Neural cell (in vitro differentiated cells): ENCODE data around the gene ACOX1. TPM values are rescaled to one million over a fixed set of nuclear protein-coding genes. Genes with fewer than 3 reads are reported as not detected.
"Not testable (repeated sequence)": the region's sequence is repeated elsewhere in the genome, so short reads cannot be mapped to it uniquely, and the experiment has no call there.

Source experiments
- H2AFZ ChIP-seq: fragments of 200-600, 300-800 bp; sonication (generic), shearing (Covaris generic); 2 replicates; pipeline ENCODE4 v1.6.0; 2014; ENCODE audit warnings: low read depth, mild to moderate bottlenecking, antibody characterized with exemption, low read length, moderate library complexity
- H3F3A ChIP-seq: fragments of 200-600 bp; shearing (Covaris generic); 2 replicates; pipeline ENCODE4 v1.6.1; 2016; ENCODE audit warnings: mild to moderate bottlenecking, moderate library complexity, mixed read lengths, antibody characterized with exemption, low read length; ENCODE audit not compliant: insufficient read depth, poor library complexity, severe bottlenecking
- H3K27ac ChIP-seq: fragments of 200-600, 300-800 bp; sonication (generic), shearing (Covaris generic); 2 replicates; pipeline ENCODE4 v1.5.1; 2014; ENCODE audit warnings: mild to moderate bottlenecking, low read length, moderate library complexity
- H3K27me3 ChIP-seq: fragments of 300-800, 200-600 bp; sonication (generic), shearing (Covaris generic); 2 replicates; pipeline ENCODE4 v1.6.0; 2014; ENCODE audit warnings: mild to moderate bottlenecking, low read depth, low read length, moderate library complexity; ENCODE audit not compliant: insufficient read depth
- H3K36me3 ChIP-seq: fragments of 300-800, 200-600 bp; sonication (generic), shearing (Covaris generic); 2 replicates; pipeline ENCODE4 v1.5.1; 2014; ENCODE audit warnings: mild to moderate bottlenecking, antibody characterized with exemption, low read length, moderate library complexity; ENCODE audit not compliant: insufficient read depth
- H3K4me2 ChIP-seq: fragments of 300-800, 200-600 bp; sonication (generic), shearing (Covaris generic); 2 replicates; pipeline ENCODE4 v1.6.0; 2014; ENCODE audit warnings: mild to moderate bottlenecking, low read length
- H3K4me3 ChIP-seq: fragments of 300-800, 200-600 bp; sonication (generic), shearing (Covaris generic); 2 replicates; pipeline ENCODE4 v1.5.1; 2014; ENCODE audit warnings: mild to moderate bottlenecking, low read length, moderate library complexity
- H3K79me2 ChIP-seq: fragments of 200-600 bp; shearing (Covaris generic); replicated peaks from 2 replicates; pipeline ENCODE4 v1.6.0; 2014; ENCODE audit warnings: mild to moderate bottlenecking, low read length, moderate library complexity; ENCODE audit not compliant: insufficient read depth
- H3K9ac ChIP-seq: fragments of 300-800, 200-600 bp; sonication (generic), shearing (Covaris generic); 2 replicates; pipeline ENCODE4 v1.6.1; 2016; ENCODE audit warnings: mild to moderate bottlenecking, low read length, mixed read lengths
- H3K9me2 ChIP-seq: fragments of 200-600 bp; shearing (Covaris generic); 2 replicates; pipeline ENCODE4 v1.6.1; 2016; ENCODE audit warnings: mild to moderate bottlenecking, low read length, mixed read lengths; ENCODE audit not compliant: insufficient read depth
- H3K9me3 ChIP-seq: fragments of 200-600, 300-800 bp; sonication (generic), shearing (Covaris generic); 2 replicates; pipeline ENCODE4 v1.6.1; 2016; ENCODE audit warnings: mild to moderate bottlenecking, mixed run types, low read length, moderate library complexity, mixed read lengths
- H4K20me1 ChIP-seq: fragments of 200-600 bp; shearing (Covaris generic); 2 replicates; pipeline ENCODE4 v1.6.1; 2016; ENCODE audit warnings: mild to moderate bottlenecking, mixed run types; ENCODE audit not compliant: insufficient read depth
- EP300 ChIP-seq: fragments of 450-650 bp; conservative IDR thresholded peaks from 2 replicates; pipeline ENCODE4 v1.6.1; 2014; ENCODE audit warnings: antibody characterized with exemption, mild to moderate bottlenecking, moderate library complexity; ENCODE audit not compliant: poor library complexity, severe bottlenecking
- EZH2 ChIP-seq: fragments of 200-600, 300-800 bp; shearing (Covaris generic), sonication (generic); IDR thresholded peaks from 2 replicates; pipeline ENCODE4 v1.6.1; 2014; ENCODE audit warnings: antibody characterized with exemption, low read length, borderline replicate concordance, mild to moderate bottlenecking; ENCODE audit not compliant: insufficient read depth, poor library complexity, severe bottlenecking
- MXI1 ChIP-seq: fragments of 450-650 bp; conservative IDR thresholded peaks from 2 replicates; pipeline ENCODE4 v1.6.1; 2014; ENCODE audit warnings: antibody characterized with exemption, mild to moderate bottlenecking; ENCODE audit not compliant: poor library complexity, severe bottlenecking
- POLR2AphosphoS5 ChIP-seq: IDR thresholded peaks from 2 replicates; pipeline ENCODE4 v1.6.1; 2012
- RAD21 ChIP-seq: fragments of 450-650 bp; conservative IDR thresholded peaks from 2 replicates; pipeline ENCODE4 v1.6.1; 2014; ENCODE audit warnings: antibody characterized with exemption, mild to moderate bottlenecking, moderate library complexity
- SMC3 ChIP-seq: fragments of 450-650 bp; conservative IDR thresholded peaks from 2 replicates; pipeline ENCODE4 v1.6.1; 2014; ENCODE audit warnings: antibody characterized with exemption, mild to moderate bottlenecking, moderate library complexity; ENCODE audit not compliant: poor library complexity
- TAF1 ChIP-seq: IDR thresholded peaks from 2 replicates; pipeline ENCODE4 v1.6.1; 2012; ENCODE audit warnings: low read depth
- polyA plus RNA-seq: library from polyadenylated mRNA; depleted of rRNA; stranded (reverse); fragments of >200 nt; gene quantifications from 2 replicates; pipeline ENCODE4 v1.2.3, GENCODE V29; 2014
- TF ChIP-seq, protein P1 (sequence below): fragments of 450-650 bp; IDR thresholded peaks from 2 replicates; pipeline ENCODE4 v1.5.1; 2014; ENCODE audit warnings: antibody characterized with exemption, mild to moderate bottlenecking, moderate library complexity; ENCODE audit not compliant: poor library complexity, severe bottlenecking
- TF ChIP-seq, protein P2 (sequence below): IDR thresholded peaks from 2 replicates; pipeline ENCODE4 v1.6.1; 2012; ENCODE audit warnings: borderline replicate concordance

ACOX1 gene
- polyA plus RNA-seq, 1 donor from 2014 or later = 31.2 TPM

DNA sequence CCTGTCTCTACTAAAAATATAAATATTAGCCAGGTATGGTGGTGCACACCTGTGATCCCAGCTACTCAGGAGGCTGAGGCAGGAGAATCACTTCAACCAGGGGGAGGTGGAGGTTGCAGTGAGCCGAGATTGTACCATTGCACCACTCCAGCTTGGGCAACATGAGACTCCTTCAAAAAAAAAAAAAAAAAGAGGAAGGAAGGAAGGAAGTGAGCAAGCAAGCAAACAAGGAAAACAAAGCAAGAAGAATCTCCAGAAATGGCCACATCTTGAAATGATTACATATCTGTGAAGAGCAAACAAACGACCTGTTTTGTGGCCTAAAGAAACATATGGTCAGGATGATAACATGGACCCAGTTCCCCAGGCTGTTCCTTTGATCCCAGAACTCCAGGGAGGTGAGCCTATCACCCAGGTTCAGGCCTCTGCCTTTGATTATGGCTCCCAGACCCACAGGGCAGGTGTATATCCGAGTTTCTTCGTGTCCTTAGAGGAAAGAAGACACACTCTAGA lies 8.9 kb downstream of the ACOX1 start:
- Histone ChIP-seq H3K9ac (no peak overlapping the region), H2AFZ (no peak overlapping the region), H3K9me3 (no peaks in the 10 kb centered on the region), H4K20me1 (no peaks in the 10 kb centered on the region), H3F3A (no peaks in the 10 kb centered on the region), H3K9me2 (no peaks in the 10 kb centered on the region), H3K4me3 (no peak overlapping the region), H3K27ac (no peak overlapping the region), H3K4me2 (no peak overlapping the region), H3K36me3 (peaks cover 5% of the 10 kb centered on the region), H3K27me3 (no peaks in the 10 kb centered on the region), H3K79me2 (peaks cover 12% of the 10 kb centered on the region)
- TF ChIP-seq SMC3 = no peak
- no peak for TF ChIP-seq TAF1
- no peak for TF ChIP-seq EZH2
- TF ChIP-seq, protein P1, sequence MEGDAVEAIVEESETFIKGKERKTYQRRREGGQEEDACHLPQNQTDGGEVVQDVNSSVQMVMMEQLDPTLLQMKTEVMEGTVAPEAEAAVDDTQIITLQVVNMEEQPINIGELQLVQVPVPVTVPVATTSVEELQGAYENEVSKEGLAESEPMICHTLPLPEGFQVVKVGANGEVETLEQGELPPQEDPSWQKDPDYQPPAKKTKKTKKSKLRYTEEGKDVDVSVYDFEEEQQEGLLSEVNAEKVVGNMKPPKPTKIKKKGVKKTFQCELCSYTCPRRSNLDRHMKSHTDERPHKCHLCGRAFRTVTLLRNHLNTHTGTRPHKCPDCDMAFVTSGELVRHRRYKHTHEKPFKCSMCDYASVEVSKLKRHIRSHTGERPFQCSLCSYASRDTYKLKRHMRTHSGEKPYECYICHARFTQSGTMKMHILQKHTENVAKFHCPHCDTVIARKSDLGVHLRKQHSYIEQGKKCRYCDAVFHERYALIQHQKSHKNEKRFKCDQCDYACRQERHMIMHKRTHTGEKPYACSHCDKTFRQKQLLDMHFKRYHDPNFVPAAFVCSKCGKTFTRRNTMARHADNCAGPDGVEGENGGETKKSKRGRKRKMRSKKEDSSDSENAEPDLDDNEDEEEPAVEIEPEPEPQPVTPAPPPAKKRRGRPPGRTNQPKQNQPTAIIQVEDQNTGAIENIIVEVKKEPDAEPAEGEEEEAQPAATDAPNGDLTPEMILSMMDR = no peak
- no peak for TF ChIP-seq POLR2AphosphoS5
- TF ChIP-seq, protein P2, sequence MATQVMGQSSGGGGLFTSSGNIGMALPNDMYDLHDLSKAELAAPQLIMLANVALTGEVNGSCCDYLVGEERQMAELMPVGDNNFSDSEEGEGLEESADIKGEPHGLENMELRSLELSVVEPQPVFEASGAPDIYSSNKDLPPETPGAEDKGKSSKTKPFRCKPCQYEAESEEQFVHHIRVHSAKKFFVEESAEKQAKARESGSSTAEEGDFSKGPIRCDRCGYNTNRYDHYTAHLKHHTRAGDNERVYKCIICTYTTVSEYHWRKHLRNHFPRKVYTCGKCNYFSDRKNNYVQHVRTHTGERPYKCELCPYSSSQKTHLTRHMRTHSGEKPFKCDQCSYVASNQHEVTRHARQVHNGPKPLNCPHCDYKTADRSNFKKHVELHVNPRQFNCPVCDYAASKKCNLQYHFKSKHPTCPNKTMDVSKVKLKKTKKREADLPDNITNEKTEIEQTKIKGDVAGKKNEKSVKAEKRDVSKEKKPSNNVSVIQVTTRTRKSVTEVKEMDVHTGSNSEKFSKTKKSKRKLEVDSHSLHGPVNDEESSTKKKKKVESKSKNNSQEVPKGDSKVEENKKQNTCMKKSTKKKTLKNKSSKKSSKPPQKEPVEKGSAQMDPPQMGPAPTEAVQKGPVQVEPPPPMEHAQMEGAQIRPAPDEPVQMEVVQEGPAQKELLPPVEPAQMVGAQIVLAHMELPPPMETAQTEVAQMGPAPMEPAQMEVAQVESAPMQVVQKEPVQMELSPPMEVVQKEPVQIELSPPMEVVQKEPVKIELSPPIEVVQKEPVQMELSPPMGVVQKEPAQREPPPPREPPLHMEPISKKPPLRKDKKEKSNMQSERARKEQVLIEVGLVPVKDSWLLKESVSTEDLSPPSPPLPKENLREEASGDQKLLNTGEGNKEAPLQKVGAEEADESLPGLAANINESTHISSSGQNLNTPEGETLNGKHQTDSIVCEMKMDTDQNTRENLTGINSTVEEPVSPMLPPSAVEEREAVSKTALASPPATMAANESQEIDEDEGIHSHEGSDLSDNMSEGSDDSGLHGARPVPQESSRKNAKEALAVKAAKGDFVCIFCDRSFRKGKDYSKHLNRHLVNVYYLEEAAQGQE = no peak
- TF ChIP-seq RAD21 = no peak
- TF ChIP-seq EP300 = no peak
- no peak for TF ChIP-seq MXI1

DNA sequence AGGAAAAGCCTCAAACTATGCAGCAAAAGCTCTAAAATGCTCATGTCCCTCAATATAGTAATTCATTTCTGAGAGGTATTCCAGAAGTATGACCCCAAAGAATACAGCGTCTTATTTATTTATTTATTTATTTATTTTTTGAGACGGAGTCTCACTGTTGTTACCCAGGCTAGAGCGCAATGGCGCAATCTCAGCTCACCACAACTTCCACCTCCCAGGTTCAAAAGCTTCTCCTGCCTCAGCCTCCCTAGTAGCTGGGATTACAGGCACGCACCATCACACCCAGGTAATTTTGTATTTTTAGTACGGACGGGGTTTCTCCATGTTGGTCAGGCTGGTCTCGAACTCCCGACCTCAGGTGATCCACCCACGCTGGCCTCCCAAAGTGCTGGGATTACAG lies 9.9 kb downstream of the ACOX1 start:
- H3F3A ChIP-seq, H3K4me2 ChIP-seq, H3K9me3 ChIP-seq, H3K9me2 ChIP-seq, H3K9ac ChIP-seq, H2AFZ ChIP-seq, H4K20me1 ChIP-seq, H3K36me3 ChIP-seq, H3K79me2 ChIP-seq, H3K27me3 ChIP-seq, H3K4me3 ChIP-seq, H3K27ac ChIP-seq: not testable (repeated sequence)

DNA sequence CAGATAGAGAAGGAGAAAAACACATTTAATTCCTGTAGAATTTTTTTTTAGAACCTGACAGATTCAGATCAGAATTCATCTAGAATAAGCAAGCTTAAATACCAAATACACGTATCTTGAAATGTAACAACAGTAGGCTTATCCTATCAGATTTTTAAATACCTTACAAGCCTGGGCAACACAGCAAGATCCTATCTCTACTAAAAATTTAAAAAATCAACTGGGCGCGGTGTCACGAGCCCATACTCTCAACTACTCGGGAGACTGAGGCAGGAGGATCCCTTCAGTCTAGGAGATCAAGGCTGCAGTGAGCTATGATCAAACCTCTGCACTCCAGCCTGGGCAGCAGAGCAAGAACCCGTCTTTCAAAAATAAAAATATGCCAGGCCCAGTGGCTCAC lies 13.5 kb downstream of the ACOX1 start:
- Histone ChIP-seq H3K9ac (no peak overlapping the region), H3K4me2 (no peak overlapping the region), H3K36me3 (no peaks in the 10 kb centered on the region), H2AFZ (no peak overlapping the region), H4K20me1 (no peaks in the 10 kb centered on the region), H3K27me3 (no peaks in the 10 kb centered on the region), H3K27ac (no peak overlapping the region), H3K79me2 (no peaks in the 10 kb centered on the region), H3K4me3 (no peak overlapping the region), H3K9me2 (no peaks in the 10 kb centered on the region), H3K9me3 (no peaks in the 10 kb centered on the region), H3F3A (no peaks in the 10 kb centered on the region)
- TF ChIP-seq TAF1 (no peak), MXI1 (no peak), SMC3 (no peak), RAD21 (no peak), EZH2 (no peak), POLR2AphosphoS5 (no peak), EP300 (no peak)
- TF ChIP-seq, protein P2 = no peak
- TF ChIP-seq, protein P1 = no peak
